CD14-positive monocyte (primary cell): ENCODE data around the gene NELL1. TPM values are rescaled to one million over a fixed set of nuclear protein-coding genes. Genes with fewer than 3 reads are reported as not detected.

Source experiments
- DNase-seq, 3 donors: peaks; one replicate each; pipeline ENCODE4 v3.0.0-alpha.2; 2011 to 2022
- H2AFZ ChIP-seq: 2 replicates; pipeline ENCODE4 v1.6.0; 2012; ENCODE audit warnings: mild to moderate bottlenecking, low read depth, low read length, inconsistent platforms; ENCODE audit not compliant: insufficient read depth, poor library complexity, severe bottlenecking
- H3K27ac ChIP-seq, 2 donors: 1 replicate in 1 of 2; 2 replicates in 1 of 2; pipeline ENCODE4 v1.5.1; 2012 to 2013; ENCODE audit warnings: low read length in 2 of 2, control low read depth in 1 of 2, inconsistent platforms in 1 of 2, low read depth in 1 of 2, mild to moderate bottlenecking in 1 of 2
- H3K27me3 ChIP-seq, 2 donors: one replicate each; pipeline versions ENCODE4 v1.6.0 to v1.6.1; 2011 to 2013; ENCODE audit warnings: low read length in 2 of 2; ENCODE audit not compliant: control insufficient read depth in 2 of 2, insufficient read depth in 2 of 2
- H3K36me3 ChIP-seq, 2 donors: replicated peaks in 1 of 2; 1 replicate in 1 of 2; 2 replicates in 1 of 2; pipeline versions ENCODE4 v1.5.1 to v1.6.1; 2012 to 2013; ENCODE audit warnings: low read length in 2 of 2, control low read depth in 1 of 2, inconsistent platforms in 1 of 2, mild to moderate bottlenecking in 1 of 2; ENCODE audit not compliant: insufficient read depth in 2 of 2, control insufficient read depth in 1 of 2
- H3K4me1 ChIP-seq, 2 donors: 1 replicate in 1 of 2; 2 replicates in 1 of 2; pipeline versions ENCODE4 v1.5.1 to v1.6.1; 2012 to 2013; ENCODE audit warnings: low read length in 2 of 2, control low read depth in 1 of 2, inconsistent platforms in 1 of 2, mild to moderate bottlenecking in 1 of 2, moderate library complexity in 1 of 2; ENCODE audit not compliant: insufficient read depth in 2 of 2, control insufficient read depth in 1 of 2
- H3K4me2 ChIP-seq: replicated peaks from 2 replicates; pipeline ENCODE3; 2012; ENCODE audit warnings: low read length, moderate library complexity, mild to moderate bottlenecking; ENCODE audit not compliant: poor library complexity, severe bottlenecking; ENCODE audit errors: extremely low read depth
- H3K4me3 ChIP-seq, 3 experiments: fragments of 200-600 bp in 1 of 3; sonication (generic) in 1 of 3; replicated peaks in 1 of 3; 1 replicate in 2 of 3; 2 replicates in 1 of 3; pipeline ENCODE4 v1.5.1; 2011 to 2013; ENCODE audit warnings: low read length in 3 of 3, mild to moderate bottlenecking in 3 of 3, control low read depth in 2 of 3, low read depth in 2 of 3, inconsistent platforms in 1 of 3, moderate library complexity in 1 of 3
- H3K79me2 ChIP-seq: 2 replicates; pipeline ENCODE4 v1.6.0; 2012; ENCODE audit warnings: mild to moderate bottlenecking, control low read depth, inconsistent platforms, low read length, moderate library complexity; ENCODE audit not compliant: insufficient read depth
- H3K9ac ChIP-seq: 2 replicates; pipeline ENCODE4 v1.6.0; 2017; ENCODE audit warnings: low read length, mild to moderate bottlenecking; ENCODE audit not compliant: insufficient read depth, poor library complexity, severe bottlenecking
- H3K9me3 ChIP-seq, 2 donors: replicated peaks in 1 of 2; 1 replicate in 1 of 2; 2 replicates in 1 of 2; pipeline versions ENCODE4 v1.5.1 to v1.6.1; 2012 to 2013; ENCODE audit warnings: low read length in 2 of 2, control low read depth in 1 of 2; ENCODE audit not compliant: control insufficient read depth in 1 of 2, insufficient read depth in 1 of 2
- H4K20me1 ChIP-seq: 2 replicates; pipeline ENCODE4 v1.6.0; 2012; ENCODE audit warnings: mild to moderate bottlenecking, low read length, control low read depth, moderate library complexity; ENCODE audit not compliant: insufficient read depth
- H3K27ac Mint-ChIP-seq, 7 donors: one replicate each; pipeline ENCODE4 v1.8.0; 2020; ENCODE audit warnings: mild to moderate bottlenecking in 7 of 7, mixed read lengths in 7 of 7, moderate library complexity in 6 of 7, inconsistent platforms in 2 of 7
- H3K27me3 Mint-ChIP-seq, 3 donors: one replicate each; pipeline ENCODE4 v1.8.0; 2021 to 2022; ENCODE audit warnings: low read depth in 3 of 3, mild to moderate bottlenecking in 3 of 3, mixed read lengths in 3 of 3, moderate library complexity in 3 of 3, inconsistent platforms in 1 of 3
- H3K36me3 Mint-ChIP-seq, 2 donors: one replicate each; pipeline ENCODE4 v1.8.0; 2020; ENCODE audit warnings: mixed read lengths in 2 of 2, inconsistent platforms in 1 of 2, mild to moderate bottlenecking in 1 of 2
- H3K4me1 Mint-ChIP-seq: one replicate; pipeline ENCODE4 v1.8.0; 2020; ENCODE audit warnings: mild to moderate bottlenecking, mixed read lengths
- H3K4me3 Mint-ChIP-seq, 2 donors: one replicate each; pipeline ENCODE4 v1.8.0; 2020; ENCODE audit warnings: mild to moderate bottlenecking in 2 of 2, mixed read lengths in 2 of 2, moderate library complexity in 1 of 2
- H3K9me3 Mint-ChIP-seq, 7 donors: one replicate each; pipeline ENCODE4 v1.8.0; 2020 to 2022; ENCODE audit warnings: mixed read lengths in 7 of 7, mild to moderate bottlenecking in 6 of 7, moderate library complexity in 6 of 7, inconsistent platforms in 2 of 7
- WGBS: methylation state at CpG from one replicate; pipeline ENCODE4 v1.1.5; 2013; ENCODE audit warnings: missing lambda C conversion rate; ENCODE audit not compliant: insufficient coverage; 5-methylcytosine and 5-hydroxymethylcytosine counted together
- intact Hi-C, 2 donors: fragments of 100-400 bp; cut with micrococcal nuclease; formaldehyde crosslinking; loops; one replicate each; pipeline versions ENCODE4 v1.15.0 to v1.15.1; 2023
- polyA plus RNA-seq, 3 donors: library from polyadenylated mRNA; depleted of rRNA in 1 of 3; unstranded in 2 of 3; stranded (reverse) in 1 of 3; fragments of 300-500 nt in 2 of 3; fragments of >200 nt in 1 of 3; fragmentation: Illumina TruSeq in 2 of 3; gene quantifications; 1 replicate in 2 of 3; 2 replicates in 1 of 3; pipeline ENCODE4 v1.2.3, GENCODE V29; 2012 to 2021
- TF ChIP-seq, protein P1 (sequence below): fragments of 200-600 bp; IDR thresholded peaks from one replicate; pipeline ENCODE4 v1.8.0; 2022; ENCODE audit warnings: antibody characterized with exemption, mild to moderate bottlenecking

NELL1 gene
- polyA plus RNA-seq, 3 donors: not detected

DNA sequence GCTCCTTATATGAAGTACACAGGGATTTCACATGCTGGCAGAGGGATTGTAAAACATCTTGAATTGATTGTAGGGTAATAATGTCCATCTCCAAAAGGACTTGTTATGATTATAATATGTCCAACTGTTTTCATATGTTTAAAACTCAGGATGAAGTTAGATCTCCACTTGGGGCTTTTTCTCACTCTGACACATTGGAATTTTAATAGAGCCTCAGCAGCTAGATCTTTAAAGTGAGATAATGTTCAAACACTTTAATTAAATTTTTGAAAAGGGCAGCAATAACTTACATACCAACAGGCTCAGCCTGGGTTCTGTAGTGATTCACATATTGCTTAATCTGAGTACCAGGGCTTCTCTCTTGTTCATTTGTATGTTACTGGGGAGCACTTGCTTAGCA is 152.1 kb downstream of the NELL1 start:
- Histone ChIP-seq H3K9me3 (no peaks in the 10 kb centered on the region), H3K79me2 (no peaks in the 10 kb centered on the region), H3K4me3 (no peak overlapping the region), H3K36me3 (no peaks in the 10 kb centered on the region), H3K4me1 (no peaks in the 10 kb centered on the region), H3K4me2 (no peak overlapping the region), H3K27me3 (no peaks in the 10 kb centered on the region), H4K20me1 (no peaks in the 10 kb centered on the region), H2AFZ (no peak overlapping the region), H3K27ac (no peak overlapping the region), H3K9ac (no peak overlapping the region)
- H3K4me3 Mint-ChIP-seq: no peak overlapping the region
- H3K36me3 Mint-ChIP-seq: no peaks in the 10 kb centered on the region
- H3K27me3 Mint-ChIP-seq: peaks cover 0 to 2% (median 2%) of the 10 kb centered on the region in 3 donors
- DNase-seq: no peak
- TF ChIP-seq, protein P1, sequence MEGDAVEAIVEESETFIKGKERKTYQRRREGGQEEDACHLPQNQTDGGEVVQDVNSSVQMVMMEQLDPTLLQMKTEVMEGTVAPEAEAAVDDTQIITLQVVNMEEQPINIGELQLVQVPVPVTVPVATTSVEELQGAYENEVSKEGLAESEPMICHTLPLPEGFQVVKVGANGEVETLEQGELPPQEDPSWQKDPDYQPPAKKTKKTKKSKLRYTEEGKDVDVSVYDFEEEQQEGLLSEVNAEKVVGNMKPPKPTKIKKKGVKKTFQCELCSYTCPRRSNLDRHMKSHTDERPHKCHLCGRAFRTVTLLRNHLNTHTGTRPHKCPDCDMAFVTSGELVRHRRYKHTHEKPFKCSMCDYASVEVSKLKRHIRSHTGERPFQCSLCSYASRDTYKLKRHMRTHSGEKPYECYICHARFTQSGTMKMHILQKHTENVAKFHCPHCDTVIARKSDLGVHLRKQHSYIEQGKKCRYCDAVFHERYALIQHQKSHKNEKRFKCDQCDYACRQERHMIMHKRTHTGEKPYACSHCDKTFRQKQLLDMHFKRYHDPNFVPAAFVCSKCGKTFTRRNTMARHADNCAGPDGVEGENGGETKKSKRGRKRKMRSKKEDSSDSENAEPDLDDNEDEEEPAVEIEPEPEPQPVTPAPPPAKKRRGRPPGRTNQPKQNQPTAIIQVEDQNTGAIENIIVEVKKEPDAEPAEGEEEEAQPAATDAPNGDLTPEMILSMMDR: no peak
- H3K9me3 Mint-ChIP-seq: peaks cover 0 to 19% (median 2%) of the 10 kb centered on the region in 7 donors
- no peak overlapping the region for H3K27ac Mint-ChIP-seq
- H3K4me1 Mint-ChIP-seq: no peaks in the 10 kb centered on the region
- intact Hi-C loops: no loop called here

- H3K9me3 Mint-ChIP-seq: peaks cover 0 to 14% (median 2%) of the 10 kb centered on the region in 7 donors
- no peak for DNase-seq
- no peaks in the 10 kb centered on the region for H3K79me2 ChIP-seq
- H3K36me3 ChIP-seq: no peaks in the 10 kb centered on the region
- H3K27ac Mint-ChIP-seq: no peak overlapping the region
- no peaks in the 10 kb centered on the region for H3K27me3 ChIP-seq
- no peak overlapping the region for H3K4me3 ChIP-seq
- TF ChIP-seq, protein P1: no peak
- intact Hi-C loops: no loop called here
- 100% methylated on average over 1 of the region's 2 CpGs for WGBS
- no peaks in the 10 kb centered on the region for H3K4me1 ChIP-seq
- no peak overlapping the region for H3K4me3 Mint-ChIP-seq
- no peaks in the 10 kb centered on the region for H4K20me1 ChIP-seq
- no peak overlapping the region for H2AFZ ChIP-seq
- H3K4me2 ChIP-seq: no peak overlapping the region
- H3K9me3 ChIP-seq: peaks cover 0 to 5% of the 10 kb centered on the region in 2 donors
- H3K9ac ChIP-seq: no peak overlapping the region
- no peaks in the 10 kb centered on the region for H3K4me1 Mint-ChIP-seq
- no peak overlapping the region for H3K27ac ChIP-seq
- H3K27me3 Mint-ChIP-seq: peaks cover 0 to 2% (median 2%) of the 10 kb centered on the region in 3 donors
- H3K36me3 Mint-ChIP-seq: no peaks in the 10 kb centered on the region
Observed at GRCh38 chr11:20824773-20825172, 155.4 kb downstream of the NELL1 start.
